Measurements from ENCODE around the gene ASF1B. TPM values are rescaled to one million over a fixed set of nuclear protein-coding genes. Genes with fewer than 3 reads are reported as not detected.

The ASF1B gene
- total and polyA plus RNA-seq, 2 donors (not counting 3 experiments of a cell fraction or from before 2014, with no cell fraction given) = 39.1 to 42.4 TPM

GRCh38 chr19:14120497-14120780 is 15.9 kb downstream of the ASF1B start:
- Histone ChIP-seq H3K9me3 (replicated peaks; ENCODE audit: control insufficient read depth, insufficient read depth, low read length) (no peaks in the 10 kb centered on the region), H3K4me3 (replicated peaks in 1 of 3; ENCODE audit: insufficient read depth in 1 of 3, low read depth in 1 of 3, low read length in 3 of 3) (no peak overlapping the region), H4K20me1 (replicated peaks; ENCODE audit: control insufficient read depth, extremely low read depth, insufficient read depth, low read length) (no peaks in the 10 kb centered on the region), H3K79me2 (ENCODE audit: control insufficient read depth, insufficient read depth, low read length) (peaks cover 16% of the 10 kb centered on the region), H3K9ac (replicated peaks; ENCODE audit: extremely low read depth, insufficient read depth, low read length) (no peak overlapping the region), H3K27ac (ENCODE audit: insufficient read depth, low read depth, low read length) (no peak overlapping the region), H3K9me1 (replicated peaks; ENCODE audit: control insufficient read depth, extremely low read depth, insufficient read depth, low read length) (no peaks in the 10 kb centered on the region), H3K36me3 (ENCODE audit: control insufficient read depth in 2 of 2, extremely low read depth in 1 of 2, insufficient read depth in 2 of 2, low read length in 2 of 2) (no peaks in the 10 kb centered on the region), H3K4me2 (ENCODE audit: insufficient read depth, low read length) (no peak overlapping the region), H3K27me3 (ENCODE audit: control insufficient read depth in 2 of 2, insufficient read depth in 2 of 2, low read length in 2 of 2) (no peaks in the 10 kb centered on the region), H3K4me1 (ENCODE audit: control insufficient read depth, extremely low read depth, insufficient read depth, low read length) (peaks cover 16% of the 10 kb centered on the region), H2AFZ (ENCODE audit: low read depth, low read length) (no peak overlapping the region)
- POLR2A ChIA-PET = no interaction called here
- TF ChIP-seq POLR2AphosphoS5 (IDR thresholded peaks at IDR 0.05; ENCODE audit: insufficient read depth, low read depth, low read length) (no peak), EZH2 (IDR thresholded peaks at IDR 0.05; ENCODE audit: borderline replicate concordance, low read depth, low read length, severe bottlenecking) (no peak), CTCF (IDR thresholded peaks at IDR 0.05; ENCODE audit: extremely low read depth in 1 of 2, insufficient read depth in 1 of 2, low read depth in 1 of 2, low read length in 2 of 2) (no peak), MAX (IDR thresholded peaks at IDR 0.05; ENCODE audit: insufficient read depth, insufficient read length) (no peak), GATA2 (IDR thresholded peaks at IDR 0.05; ENCODE audit: insufficient read depth, insufficient read length, low read depth, low read length) (no peak), POLR2A (IDR thresholded peaks at IDR 0.05; ENCODE audit: low read depth, low read length) (no peak), FOS (IDR thresholded peaks at IDR 0.05; ENCODE audit: borderline replicate concordance, insufficient read depth, low read length) (no peak), MYC (IDR thresholded peaks at IDR 0.05; ENCODE audit: low read depth, low read length) (no peak), JUN (IDR thresholded peaks at IDR 0.05; ENCODE audit: borderline replicate concordance, insufficient read depth, insufficient read length, low read depth) (no peak)
- intact Hi-C loops (cut with micrococcal nuclease) = no loop called here
- no TSS peak for BruUV-seq (replicated peaks)
- DNase-seq (ENCODE audit: low read depth, low spot score) = no peak
- FAIRE-seq = no peak
- dilution Hi-C loops (cut with MboI; ENCODE audit: extremely low pct_ligation_motif_present, low sequenced_read_pairs) = no loop called here
- CTCF ChIA-PET = no interaction called here
